ENCODE data around the gene SESN3.
"Not testable (repeated sequence)": the region's sequence is repeated elsewhere in the genome, so short reads cannot be mapped to it uniquely, and the experiment has no call there.

Gene SESN3

DNA sequence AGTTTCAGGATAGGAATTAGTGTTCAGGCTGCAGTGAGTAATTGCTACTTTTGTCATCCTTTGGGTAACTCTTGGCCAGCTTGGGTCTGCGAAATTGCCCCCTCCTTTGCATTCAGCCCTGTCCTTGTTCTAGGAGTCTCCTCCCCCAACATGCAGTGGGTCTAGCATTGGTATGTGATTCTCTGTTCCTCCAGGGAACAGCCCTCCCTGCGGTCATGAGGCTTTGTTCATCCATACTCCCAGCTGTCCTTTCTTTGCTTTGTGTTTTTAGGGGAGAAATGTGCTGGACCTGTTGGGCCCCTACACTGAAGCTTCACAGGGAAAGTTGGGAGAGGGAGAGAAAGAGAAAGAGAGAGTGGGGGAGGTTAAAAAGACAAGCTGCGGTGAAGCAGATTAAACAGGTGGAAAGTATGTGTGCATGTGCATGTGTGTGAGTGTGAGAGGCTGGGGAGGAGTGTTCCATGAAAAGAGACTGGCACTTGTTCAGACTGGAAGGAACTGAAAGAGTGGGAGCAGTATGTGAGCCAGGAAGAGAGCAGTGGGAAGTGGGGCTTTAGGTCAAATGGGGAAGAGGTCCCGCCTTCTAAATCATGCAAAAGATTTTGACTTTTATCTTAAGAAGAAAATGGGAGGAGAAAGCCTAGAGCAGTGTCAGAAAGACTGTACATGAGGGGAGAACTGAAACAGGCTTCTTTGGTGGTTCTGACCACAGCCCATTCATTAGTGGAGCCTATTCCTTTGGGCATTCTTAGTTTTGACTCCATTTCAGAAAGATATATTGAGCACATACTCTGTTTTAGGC lies 17.9 kb upstream of the SESN3 start:
- DNase-seq (ENCODE audit: low spot score): peak; percentile 11

- no peak for DNase-seq (ENCODE audit: low spot score)
Observed at GRCh38 chr11:95247883-95248282, 16.9 kb upstream of the SESN3 start.

- no peak for DNase-seq (ENCODE audit: low spot score)
Observed at GRCh38 chr11:95247127-95247684, 16.2 kb upstream of the SESN3 start.

DNA sequence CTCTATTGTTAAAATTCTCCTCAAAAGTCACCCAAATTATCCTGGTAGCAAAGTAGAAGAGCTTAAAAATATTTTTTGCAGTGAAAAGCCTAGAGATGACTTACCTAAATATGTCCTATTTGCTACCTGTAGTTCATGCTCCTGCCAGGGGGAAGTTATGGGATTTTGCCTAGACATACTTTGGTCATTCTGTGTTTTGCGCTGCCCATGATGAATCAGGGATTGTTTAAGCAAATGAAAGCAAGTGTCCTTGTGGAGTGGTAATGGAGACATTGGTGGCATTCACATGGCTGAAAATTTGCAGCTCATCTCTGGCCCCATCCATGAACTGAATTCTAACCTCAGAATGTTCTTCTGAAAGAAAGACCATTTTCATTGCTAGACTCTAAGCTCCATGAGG lies 14.6 kb upstream of the SESN3 start:
- DNase-seq (ENCODE audit: low spot score): no peak

- no peak for DNase-seq (ENCODE audit: low spot score)
Observed at GRCh38 chr11:95245038-95245437, 14.0 kb upstream of the SESN3 start.

- DNase-seq (ENCODE audit: low spot score): no peak
Observed at GRCh38 chr11:95243673-95244072, 12.7 kb upstream of the SESN3 start.

- DNase-seq (ENCODE audit: low spot score): no peak
Observed at GRCh38 chr11:95242845-95243605, 12.0 kb upstream of the SESN3 start.

- no peak for DNase-seq (ENCODE audit: low spot score)
Observed at GRCh38 chr11:95242091-95242844, 11.3 kb upstream of the SESN3 start.

- DNase-seq (ENCODE audit: low spot score): peak; percentile 29
Observed at GRCh38 chr11:95241681-95242081, 10.7 kb upstream of the SESN3 start.

DNA sequence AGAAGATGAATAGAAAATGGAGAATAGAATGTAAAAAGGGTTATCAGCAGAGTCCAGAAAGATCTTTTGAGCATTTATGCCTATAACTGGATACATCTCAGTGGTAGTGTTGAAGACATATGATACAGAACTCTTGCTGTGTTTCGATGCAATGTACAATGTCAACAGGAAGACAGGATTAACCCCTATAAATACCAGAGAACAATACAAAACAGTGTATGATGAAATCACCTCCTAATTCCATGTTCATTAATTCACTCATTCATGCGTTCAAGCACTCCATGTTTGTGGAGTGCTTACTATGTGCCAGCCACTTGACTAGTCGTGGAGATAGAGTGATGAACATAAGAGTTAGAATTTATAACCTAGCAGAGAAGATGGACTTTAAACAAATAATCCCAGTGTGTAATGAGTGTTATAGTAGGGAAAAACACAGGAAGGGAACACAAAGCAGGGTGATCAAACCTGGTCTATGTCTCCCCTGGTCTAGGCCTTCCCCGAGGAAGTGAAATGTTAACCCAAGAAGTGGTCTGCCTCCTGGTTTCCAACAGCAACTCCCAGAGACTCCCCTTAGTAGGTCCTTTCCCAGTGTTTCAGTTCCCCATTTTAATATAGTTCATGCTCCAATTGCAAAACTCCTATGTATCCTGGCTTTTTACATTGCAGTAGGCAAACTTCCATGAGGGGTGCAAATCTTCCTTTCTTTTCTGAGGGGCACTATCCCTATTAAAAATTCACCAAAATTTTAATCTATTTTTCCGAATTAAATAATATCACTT lies 9.1 kb upstream of the SESN3 start:
- no peak for DNase-seq (ENCODE audit: low spot score)

DNA sequence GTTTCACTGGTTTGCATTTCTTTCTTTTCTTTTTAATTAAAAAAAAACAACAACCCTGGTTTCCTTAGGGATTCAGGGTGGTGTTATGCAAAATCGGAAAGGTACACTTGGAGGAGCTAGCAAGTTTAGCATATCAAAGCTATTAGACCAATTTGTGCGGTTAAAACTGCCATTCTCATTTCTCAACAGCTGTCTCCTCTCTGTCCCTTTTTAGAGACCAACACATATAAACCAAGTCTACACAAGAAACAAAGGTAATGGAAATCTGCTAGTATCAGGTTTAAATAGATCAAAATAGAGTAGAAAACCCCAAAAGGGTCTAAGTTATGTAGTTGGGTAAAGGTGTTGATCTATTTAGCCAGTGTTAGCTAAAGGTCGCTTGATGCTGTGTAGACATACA lies 1.7 kb upstream of the SESN3 start:
- no peak for DNase-seq (ENCODE audit: low spot score)

DNA sequence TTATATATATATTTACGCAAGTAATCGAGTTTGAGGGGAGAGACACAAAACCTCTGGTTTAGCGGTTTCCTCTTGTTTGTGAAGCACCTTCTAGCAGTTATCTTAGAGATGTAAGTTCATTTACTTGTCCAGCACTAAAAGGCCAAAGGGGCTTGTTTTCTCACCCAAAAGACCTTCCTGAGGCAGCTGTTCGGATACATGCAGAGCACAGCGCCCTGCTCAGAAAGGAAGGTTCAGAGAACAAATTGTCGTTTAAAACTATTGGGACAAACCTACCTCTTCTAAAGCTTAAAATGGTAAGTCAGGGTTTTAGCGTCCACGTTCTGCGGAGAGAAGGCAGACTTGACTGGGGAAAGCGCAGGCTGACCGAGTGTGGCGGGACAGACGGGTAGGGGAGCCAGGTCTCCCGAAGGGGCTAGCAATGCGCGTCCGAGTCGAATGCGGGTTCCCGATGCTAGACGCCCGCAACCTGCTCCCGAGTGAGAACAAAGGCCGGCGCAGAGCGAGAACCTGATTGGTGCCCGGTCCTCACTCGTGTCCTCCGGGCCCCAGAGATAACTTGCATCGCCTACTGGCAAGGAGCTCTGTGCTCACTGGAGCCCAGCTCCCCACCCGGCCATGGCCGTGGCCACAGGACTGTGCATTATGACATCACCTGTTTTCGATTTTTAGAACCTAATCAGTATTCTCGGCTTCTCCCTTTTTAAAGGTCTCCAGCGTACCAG lies 1.0 kb upstream of the SESN3 start:
- DNase-seq (ENCODE audit: low spot score): no peak

DNA sequence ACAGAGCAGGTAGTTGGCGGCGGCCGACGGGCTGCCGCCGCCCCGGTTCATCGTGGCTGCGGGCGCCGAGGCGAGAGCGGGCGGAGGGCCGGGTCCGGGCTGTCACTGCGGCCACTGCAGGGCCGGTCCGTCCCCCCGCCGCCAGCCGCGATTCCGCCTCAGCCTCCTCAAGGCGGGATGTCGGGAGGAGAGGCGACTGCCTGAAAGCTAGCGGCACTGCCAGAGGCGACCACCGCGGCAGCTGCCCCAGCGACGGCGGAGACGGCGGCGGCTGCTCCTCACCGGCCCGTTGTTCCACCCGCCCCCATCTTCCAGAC lies 234 bp downstream of the SESN3 start:
- DNase-seq (ENCODE audit: low spot score): no peak

DNA sequence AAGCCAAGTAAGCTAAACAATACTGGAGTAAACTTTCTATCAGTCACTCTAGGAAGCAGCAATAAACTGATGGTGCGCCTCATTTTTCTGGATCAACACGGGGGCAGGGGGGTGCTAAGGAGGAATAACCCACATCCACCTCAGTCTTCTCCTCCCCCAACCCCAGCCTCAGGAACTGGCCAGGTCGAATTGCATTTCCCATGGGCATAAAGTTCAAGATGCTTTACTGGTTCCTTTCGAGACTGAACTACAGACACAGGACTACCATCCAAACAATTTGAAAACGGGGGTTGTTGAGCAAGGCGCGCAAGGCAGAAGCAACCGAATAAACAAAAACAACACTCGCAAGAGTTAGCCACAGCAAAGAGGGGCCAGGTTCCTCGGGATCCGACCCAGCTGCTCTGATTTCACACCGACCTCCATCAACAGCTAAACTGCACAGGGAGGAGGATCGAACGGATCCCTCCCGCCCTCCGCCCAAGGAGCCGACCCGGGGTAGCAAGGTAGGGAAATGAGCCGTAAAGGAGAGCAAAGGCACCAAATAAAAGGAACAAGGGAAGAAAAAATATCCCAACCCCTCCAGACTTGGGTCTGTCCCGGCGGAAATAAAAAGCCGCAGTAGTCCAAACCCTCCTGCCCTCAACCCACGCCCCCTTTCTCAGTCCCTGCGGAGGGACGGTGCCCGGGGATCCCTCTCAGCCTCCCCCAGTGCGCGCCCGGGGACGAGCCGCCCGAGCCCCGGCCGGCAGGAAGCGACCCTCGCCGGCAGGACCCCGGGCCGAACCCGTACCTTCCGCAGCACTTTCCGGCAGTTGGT lies 801 bp downstream of the SESN3 start:
- DNase-seq (ENCODE audit: low spot score): peak; percentile 51

- peak; percentile 26 for DNase-seq (ENCODE audit: low spot score)
Observed at GRCh38 chr11:95229199-95229992, 1.6 kb downstream of the SESN3 start.

- no peak for DNase-seq (ENCODE audit: low spot score)
Observed at GRCh38 chr11:95228081-95228749, 2.8 kb downstream of the SESN3 start.

DNA sequence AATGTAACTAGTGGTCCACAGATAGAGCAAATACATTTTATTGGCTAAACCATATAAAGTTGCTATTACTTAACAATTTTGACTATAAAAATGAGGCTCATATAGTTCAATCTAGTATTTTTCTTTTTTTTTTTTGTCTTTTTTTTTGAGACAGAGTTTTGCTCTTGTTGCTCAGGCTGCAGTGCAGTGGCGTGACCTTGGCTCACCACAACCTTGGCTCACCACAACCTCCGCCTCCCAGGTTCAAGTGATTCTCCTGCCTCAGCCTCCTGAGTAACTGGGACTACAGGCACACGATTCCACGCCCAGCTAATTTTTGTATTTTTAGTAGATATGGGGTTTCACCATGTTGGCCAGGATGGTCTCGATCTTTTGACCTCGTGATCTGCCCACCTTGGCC lies 3.9 kb downstream of the SESN3 start:
- DNase-seq (ENCODE audit: low spot score): not testable (repeated sequence)

GRCh38 chr11:95222817-95223216 lies 8.2 kb downstream of the SESN3 start:
- no peak for DNase-seq (ENCODE audit: low spot score)

DNA sequence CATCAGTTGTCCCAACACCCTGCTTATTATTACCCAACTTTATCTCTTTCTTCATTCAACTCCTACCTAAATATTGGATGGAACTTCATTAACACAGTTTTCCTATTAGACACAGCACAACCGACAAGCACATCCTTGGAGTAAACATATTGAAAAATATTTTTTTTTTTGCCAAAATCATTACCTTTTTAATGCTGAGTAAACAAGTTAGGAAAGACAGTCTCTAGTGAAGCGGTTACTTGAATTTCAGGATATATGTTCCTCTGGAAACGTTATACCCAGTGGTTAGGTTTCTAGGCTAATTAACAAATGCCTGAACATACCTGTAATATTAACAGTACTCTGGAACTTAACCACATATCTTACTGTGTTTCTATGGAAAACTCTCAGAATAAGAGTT lies 11.4 kb downstream of the SESN3 start:
- no peak for DNase-seq (ENCODE audit: low spot score)
